Neural progenitor cell (in vitro differentiated cells): Measurements from ENCODE around the gene RBM10. TPM values are rescaled to one million over a fixed set of nuclear protein-coding genes. Genes with fewer than 3 reads are reported as not detected.

ENCODE experiments used
- DNase-seq: peaks from one replicate; pipeline ENCODE4 v3.0.0-alpha.2; 2016; ENCODE audit warnings: low spot score
- H2AFZ ChIP-seq: fragments of 200-600 bp; sonication (generic); replicated peaks from 2 replicates; pipeline ENCODE4 v1.6.1; 2016; ENCODE audit warnings: antibody characterized with exemption
- H3F3A ChIP-seq: fragments of 200-600 bp; sonication (generic); 2 replicates; pipeline ENCODE4 v1.6.1; 2016; ENCODE audit warnings: antibody characterized with exemption, low read depth
- H3K27ac ChIP-seq: fragments of 200-600 bp; sonication (generic); 2 replicates; pipeline ENCODE4 v1.5.1; 2016; ENCODE audit warnings: mild to moderate bottlenecking
- H3K27me3 ChIP-seq: fragments of 200-600 bp; sonication (generic); 2 replicates; pipeline ENCODE4 v1.6.1; 2016; ENCODE audit warnings: mild to moderate bottlenecking, moderate library complexity
- H3K36me3 ChIP-seq: fragments of 200-600 bp; sonication (generic); 2 replicates; pipeline ENCODE4 v1.5.1; 2016
- H3K4me1 ChIP-seq: fragments of 200-600 bp; sonication (generic); 2 replicates; pipeline ENCODE4 v1.6.1; 2016; ENCODE audit warnings: mixed run types
- H3K4me2 ChIP-seq: fragments of 200-600 bp; sonication (generic); 2 replicates; pipeline ENCODE4 v1.6.1; 2016
- H3K4me3 ChIP-seq: fragments of 200-600 bp; sonication (generic); 2 replicates; pipeline ENCODE4 v1.5.1; 2016
- H3K79me2 ChIP-seq: fragments of 200-600 bp; sonication (generic); 2 replicates; pipeline ENCODE4 v1.6.1; 2016; ENCODE audit warnings: low read depth
- H3K9ac ChIP-seq: fragments of 200-600 bp; sonication (generic); 2 replicates; pipeline ENCODE4 v1.6.1; 2016
- H3K9me3 ChIP-seq: fragments of 200-600 bp; sonication (generic); 2 replicates; pipeline ENCODE4 v1.5.1; 2016; ENCODE audit warnings: low read depth
- H4K20me1 ChIP-seq: fragments of 200-600 bp; sonication (generic); 2 replicates; pipeline ENCODE4 v1.6.1; 2016; ENCODE audit warnings: low read depth
- H3K27ac Mint-ChIP-seq: 3 replicates; pipeline ENCODE4 v1.8.0; 2021; ENCODE audit warnings: mixed read lengths
- H3K27me3 Mint-ChIP-seq: 2 replicates; pipeline ENCODE4 v1.8.0; 2022; ENCODE audit warnings: low read depth, mild to moderate bottlenecking, inconsistent platforms, moderate library complexity, mixed read lengths; ENCODE audit not compliant: insufficient read depth
- H3K36me3 Mint-ChIP-seq: 3 replicates; pipeline ENCODE4 v1.8.0; 2021; ENCODE audit warnings: mixed read lengths
- H3K4me1 Mint-ChIP-seq: 3 replicates; pipeline ENCODE4 v1.8.0; 2021; ENCODE audit warnings: mixed read lengths
- H3K4me3 Mint-ChIP-seq: 3 replicates; pipeline ENCODE4 v1.8.0; 2021; ENCODE audit warnings: mild to moderate bottlenecking, moderate library complexity, mixed read lengths
- H3K9me3 Mint-ChIP-seq: 3 replicates; pipeline ENCODE4 v1.8.0; 2020; ENCODE audit warnings: mixed read lengths
- CTCF ChIP-seq: fragments of 200-600 bp; sonication (generic); IDR thresholded peaks from 2 replicates; pipeline ENCODE4 v1.5.1; 2017; ENCODE audit warnings: antibody characterized with exemption, mild to moderate bottlenecking
- EZH2 ChIP-seq: fragments of 200-600 bp; sonication (generic); IDR thresholded peaks from 2 replicates; pipeline ENCODE4 v1.6.1; 2017; ENCODE audit warnings: antibody characterized with exemption, mild to moderate bottlenecking, moderate library complexity
- EZH2phosphoT487 ChIP-seq: fragments of 200-600 bp; sonication (generic); IDR thresholded peaks from 2 replicates; pipeline ENCODE4 v1.6.1; 2017; ENCODE audit warnings: antibody characterized with exemption
- total RNA-seq: library from RNA; depleted of rRNA; stranded (reverse); fragments of >200 nt; gene quantifications from 2 replicates; pipeline ENCODE4 v1.2.3, GENCODE V29; 2015; ENCODE audit warnings: low replicate concordance

The RBM10 gene
- total RNA-seq, 1 donor from 2014 or later, result 26.5 TPM

GRCh38 chrX:47212381-47213293, 67.6 kb downstream of the RBM10 start:
- Histone ChIP-seq H3K9me3 (no peaks in the 10 kb centered on the region), H3K4me1 (peaks cover 9% of the 10 kb centered on the region), H3K9ac (no peak overlapping the region), H4K20me1 (peaks cover 13% of the 10 kb centered on the region), H3K36me3 (no peaks in the 10 kb centered on the region), H3K27me3 (no peaks in the 10 kb centered on the region), H3K27ac (no peak overlapping the region), H3F3A (peaks cover 40% of the 10 kb centered on the region), H3K79me2 (peaks cover 18% of the 10 kb centered on the region), H3K4me2 (no peak overlapping the region), H2AFZ (no peak overlapping the region), H3K4me3 (no peak overlapping the region)
- no peaks in the 10 kb centered on the region for H3K9me3 Mint-ChIP-seq
- H3K4me3 Mint-ChIP-seq, result no peak overlapping the region
- no peak for DNase-seq
- H3K27me3 Mint-ChIP-seq, result no peaks in the 10 kb centered on the region
- H3K36me3 Mint-ChIP-seq, result peaks cover 52% of the 10 kb centered on the region
- peaks cover 13% of the 10 kb centered on the region for H3K4me1 Mint-ChIP-seq
- no peak overlapping the region for H3K27ac Mint-ChIP-seq
- TF ChIP-seq EZH2, result no peak
- no peak for TF ChIP-seq EZH2phosphoT487
- TF ChIP-seq CTCF, result no peak

- H3K27me3 Mint-ChIP-seq, result peaks cover 8% of the 10 kb centered on the region
- peaks cover 3% of the 10 kb centered on the region for H3K9me3 Mint-ChIP-seq
- peaks cover 40% of the 10 kb centered on the region for H3F3A ChIP-seq
- peaks cover 20% of the 10 kb centered on the region for H3K79me2 ChIP-seq
- H3K4me3 Mint-ChIP-seq, result no peak overlapping the region
- H3K27ac ChIP-seq, result no peak overlapping the region
- H3K9ac ChIP-seq, result no peak overlapping the region
- H3K27me3 ChIP-seq, result no peaks in the 10 kb centered on the region
- H3K4me2 ChIP-seq, result no peak overlapping the region
- H3K36me3 ChIP-seq, result no peaks in the 10 kb centered on the region
- H3K27ac Mint-ChIP-seq, result no peak overlapping the region
- H3K4me1 Mint-ChIP-seq, result peaks cover 18% of the 10 kb centered on the region
- H2AFZ ChIP-seq, result no peak overlapping the region
- H3K36me3 Mint-ChIP-seq, result peaks cover 50% of the 10 kb centered on the region
- peaks cover 9% of the 10 kb centered on the region for H3K4me1 ChIP-seq
- no peaks in the 10 kb centered on the region for H3K9me3 ChIP-seq
- peaks cover 18% of the 10 kb centered on the region for H4K20me1 ChIP-seq
- DNase-seq, result no peak
- H3K4me3 ChIP-seq, result no peak overlapping the region
- TF ChIP-seq CTCF, result no peak
- no peak for TF ChIP-seq EZH2
- TF ChIP-seq EZH2phosphoT487, result no peak
Measured at GRCh38 chrX:47214435-47215077, 69.5 kb downstream of the RBM10 start.

DNA sequence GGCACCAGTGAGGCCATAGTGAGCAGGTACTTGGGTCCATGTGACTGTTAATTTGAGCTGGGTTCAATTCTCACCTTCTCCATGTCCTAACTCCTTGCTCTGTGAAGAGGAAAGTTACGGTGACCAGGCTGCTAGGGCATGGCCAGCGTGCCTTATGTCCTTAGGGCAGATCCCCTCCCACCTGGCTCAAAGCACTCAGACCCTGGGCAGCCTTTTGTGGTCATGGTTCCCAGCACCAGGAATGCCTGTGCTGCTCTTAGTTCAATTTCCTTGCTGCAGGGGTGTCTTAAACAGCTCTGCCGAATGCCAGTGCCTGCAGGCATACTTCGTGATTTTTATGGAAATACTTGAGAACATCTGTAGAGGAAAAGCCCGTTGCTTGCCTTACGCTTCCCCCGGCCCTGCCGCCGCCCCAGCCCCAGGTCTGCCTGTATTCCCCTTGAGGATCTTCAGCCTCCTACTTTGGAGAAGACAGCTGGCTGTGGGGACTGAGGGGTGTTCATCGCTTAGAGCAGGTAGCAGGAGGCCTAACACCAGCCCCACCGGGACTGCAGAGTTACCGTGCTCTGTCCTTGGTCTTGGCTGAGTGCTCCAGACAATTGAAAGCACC, 70.4 kb downstream of the RBM10 start:
- Histone ChIP-seq H3K4me1 (peaks cover 16% of the 10 kb centered on the region), H4K20me1 (peaks cover 22% of the 10 kb centered on the region), H3K27me3 (no peaks in the 10 kb centered on the region), H3K4me2 (no peak overlapping the region), H3K4me3 (no peak overlapping the region), H3K79me2 (peaks cover 22% of the 10 kb centered on the region), H3K9me3 (no peaks in the 10 kb centered on the region), H3F3A (peaks cover 40% of the 10 kb centered on the region), H3K36me3 (no peaks in the 10 kb centered on the region), H3K27ac (peak overlapping the region; percentile 19), H2AFZ (no peak overlapping the region), H3K9ac (no peak overlapping the region)
- no peak for DNase-seq
- Mint-ChIP-seq H3K4me1 (peaks cover 27% of the 10 kb centered on the region), H3K27ac (no peak overlapping the region), H3K36me3 (peaks cover 57% of the 10 kb centered on the region), H3K27me3 (peaks cover 10% of the 10 kb centered on the region), H3K4me3 (no peak overlapping the region), H3K9me3 (peaks cover 3% of the 10 kb centered on the region)
- TF ChIP-seq EZH2 (no peak), EZH2phosphoT487 (no peak), CTCF (no peak)
